Hematopoietic multipotent progenitor cell treated with erythropoietin and hydrocortisone succinate and interleukin-3 and kit ligand, for 6 days (in vitro differentiated cells): ENCODE results near the gene CRELD2.
A peak's percentile ranks its signal among the peaks of the same experiment; 100 is the strongest.

Experiments used
- DNase-seq: peaks from one replicate; pipeline ENCODE4 v3.0.0-alpha.2; 2015

The CRELD2 gene

DNA sequence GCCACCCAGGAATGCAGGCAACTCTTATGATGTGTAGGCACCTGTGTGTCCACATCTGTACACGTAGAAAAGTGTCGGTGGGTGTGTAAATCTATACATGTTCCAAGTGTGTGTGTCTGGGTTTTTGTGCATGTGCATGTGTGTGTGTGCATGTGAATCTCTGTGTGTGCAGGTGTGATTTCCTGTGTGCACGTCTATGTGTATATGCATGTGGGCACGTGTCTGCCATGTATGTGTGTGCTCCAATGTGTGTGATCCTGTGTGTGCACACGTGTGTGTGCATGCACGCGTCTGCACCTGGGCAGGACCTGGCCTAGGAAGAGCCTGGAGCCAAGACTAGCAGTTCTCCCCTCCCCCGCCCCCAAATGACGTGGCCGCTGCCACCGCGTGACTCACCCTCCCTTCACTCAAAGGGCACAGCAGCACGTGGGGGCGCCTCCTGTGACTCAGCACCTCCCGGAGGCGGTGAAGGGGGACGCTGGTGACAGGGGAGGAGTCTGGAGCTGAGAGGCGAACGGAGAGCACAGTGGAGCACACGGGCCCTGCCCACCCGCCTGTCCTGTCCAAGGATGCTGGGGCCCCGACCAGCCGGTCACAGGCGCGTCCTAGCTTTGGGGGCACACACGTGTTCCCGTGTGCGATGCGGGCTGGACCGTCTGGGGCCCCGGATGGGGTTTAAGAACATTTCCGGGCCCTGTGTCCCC, 52.2 kb downstream of the CRELD2 start:
- peak; percentile 98 for DNase-seq

DNA sequence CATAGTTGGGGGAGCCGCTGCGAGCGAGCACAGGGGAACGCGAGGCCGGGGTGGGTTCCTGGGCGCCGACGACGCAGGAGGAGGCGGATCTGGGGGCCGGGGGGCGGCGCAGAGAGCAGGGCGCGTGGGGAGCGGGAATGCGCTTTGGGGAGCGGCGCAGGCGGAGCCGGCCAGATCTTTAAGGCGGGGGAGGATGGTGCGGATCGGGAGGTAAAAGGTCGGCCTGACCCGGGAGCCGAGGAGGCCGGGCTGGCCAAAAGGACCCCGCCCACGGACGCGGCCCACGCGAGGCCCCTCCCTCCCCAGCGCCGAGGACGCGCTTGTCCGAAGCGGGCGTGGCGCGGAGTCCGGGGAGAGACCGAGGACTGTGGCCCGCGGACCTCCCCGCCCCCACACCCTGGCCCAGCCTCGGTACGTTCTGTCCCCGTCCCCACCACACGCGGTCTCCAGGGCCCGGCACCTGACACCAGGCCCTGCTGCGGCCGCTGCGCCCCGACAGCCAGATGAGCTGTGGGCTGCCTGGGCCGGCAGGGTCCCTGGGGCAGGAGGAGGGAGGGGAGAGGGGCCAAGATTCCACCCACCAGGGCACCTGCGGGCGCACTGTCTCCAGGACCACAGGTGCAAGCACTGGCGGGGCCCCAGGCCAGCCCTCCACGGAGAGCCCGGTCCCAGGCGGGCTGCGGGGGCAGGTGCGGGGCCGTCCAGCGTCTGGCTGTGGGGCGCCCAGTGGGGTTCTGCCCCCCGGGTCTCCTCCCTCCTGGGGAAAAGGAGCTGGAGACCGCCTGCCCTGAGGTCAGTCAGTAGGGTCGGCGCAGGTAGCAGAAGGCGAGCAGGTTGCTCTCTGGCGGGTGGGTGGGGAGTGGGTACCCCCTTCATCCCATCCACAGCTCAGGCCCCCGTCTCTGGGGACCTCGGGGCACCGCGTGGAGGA, 53.1 kb downstream of the CRELD2 start:
- peak; percentile 72 for DNase-seq

DNA sequence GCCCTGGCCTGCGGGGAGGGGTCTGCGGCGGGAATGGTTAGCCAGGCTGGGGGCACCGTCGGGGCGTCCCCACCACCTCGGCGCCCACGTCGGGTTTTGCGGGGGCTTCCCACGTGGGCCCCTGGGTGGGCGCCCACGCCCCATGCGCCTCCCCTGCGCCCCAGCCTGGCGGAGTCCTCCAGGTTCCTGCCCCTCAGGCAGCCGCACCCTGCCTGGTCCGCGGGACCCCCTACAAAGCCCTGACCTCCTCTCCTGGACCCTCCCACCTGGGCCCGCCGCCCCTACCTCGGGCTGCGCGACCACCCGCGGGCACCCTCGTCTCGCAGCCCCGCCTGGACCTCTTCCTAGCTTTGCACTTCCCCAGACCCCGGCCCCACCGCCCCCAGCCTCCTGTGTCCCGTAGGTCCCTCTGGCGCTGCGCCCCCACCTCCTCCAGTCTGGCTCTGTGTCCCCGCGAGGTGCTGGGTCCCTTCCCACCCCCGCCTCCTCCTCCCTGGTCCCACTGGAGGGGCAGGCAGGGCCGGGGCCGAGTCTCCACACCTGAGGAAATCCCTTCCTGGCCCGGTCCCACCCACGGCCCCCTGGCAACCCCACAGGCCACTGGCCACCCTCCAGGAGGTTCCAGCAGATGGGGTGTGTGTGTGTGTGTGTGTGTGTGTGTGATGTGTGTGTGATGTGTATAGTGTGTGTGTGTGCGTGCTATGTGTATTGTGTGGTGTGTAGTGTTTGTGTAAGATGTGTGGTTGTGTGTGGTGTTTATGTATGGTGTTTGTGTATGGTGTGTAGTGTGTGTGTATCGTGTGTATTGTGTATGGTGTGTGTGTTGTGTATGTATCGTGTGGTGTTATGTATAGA, 54.0 kb downstream of the CRELD2 start:
- DNase-seq = no peak

DNA sequence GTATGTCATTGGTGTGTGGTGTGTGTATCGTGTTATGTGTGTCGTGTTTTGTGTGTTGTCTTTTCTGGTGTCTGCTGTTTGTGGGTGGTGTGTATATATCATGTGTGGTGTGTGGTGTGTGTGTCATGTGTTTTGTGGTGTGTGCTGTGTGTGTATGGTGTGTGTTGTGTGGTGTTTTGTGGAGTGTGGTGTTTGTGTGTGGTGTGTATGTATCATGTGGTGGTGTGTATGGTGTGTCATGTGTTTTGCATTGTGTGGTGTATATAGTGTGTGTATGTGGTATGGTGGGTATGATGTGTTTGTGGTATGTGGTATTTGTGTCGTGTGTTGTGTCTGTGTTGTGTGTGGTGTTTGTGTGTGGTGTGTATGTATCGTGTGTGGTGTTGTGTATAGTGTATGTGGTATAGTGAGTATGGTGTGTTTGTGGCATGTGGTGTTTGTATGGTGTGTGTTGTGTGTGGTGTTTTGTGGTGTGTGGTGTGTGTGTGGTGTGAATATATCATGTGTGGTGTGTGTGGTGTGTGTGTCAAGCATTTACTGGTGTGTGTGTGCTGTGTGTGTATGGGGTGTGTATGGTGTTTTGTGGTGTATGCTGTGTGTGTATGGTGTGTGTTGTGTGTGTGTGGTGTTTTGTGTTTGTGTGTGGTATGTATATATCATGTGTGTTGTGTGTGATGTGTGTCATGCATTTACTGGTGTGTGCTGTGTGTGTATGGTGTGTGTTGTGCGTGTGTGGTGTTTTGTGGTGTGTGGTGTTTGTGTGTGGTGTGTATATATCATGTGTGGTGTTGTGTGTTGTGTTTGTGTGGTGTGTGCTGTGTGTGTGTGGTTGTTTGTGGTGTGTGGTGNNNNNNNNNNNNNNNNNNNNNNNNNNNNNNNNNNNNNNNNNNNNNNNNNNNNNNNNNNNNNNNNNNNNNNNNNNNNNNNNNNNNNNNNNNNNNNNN, 54.9 kb downstream of the CRELD2 start:
- DNase-seq = no peak

DNA sequence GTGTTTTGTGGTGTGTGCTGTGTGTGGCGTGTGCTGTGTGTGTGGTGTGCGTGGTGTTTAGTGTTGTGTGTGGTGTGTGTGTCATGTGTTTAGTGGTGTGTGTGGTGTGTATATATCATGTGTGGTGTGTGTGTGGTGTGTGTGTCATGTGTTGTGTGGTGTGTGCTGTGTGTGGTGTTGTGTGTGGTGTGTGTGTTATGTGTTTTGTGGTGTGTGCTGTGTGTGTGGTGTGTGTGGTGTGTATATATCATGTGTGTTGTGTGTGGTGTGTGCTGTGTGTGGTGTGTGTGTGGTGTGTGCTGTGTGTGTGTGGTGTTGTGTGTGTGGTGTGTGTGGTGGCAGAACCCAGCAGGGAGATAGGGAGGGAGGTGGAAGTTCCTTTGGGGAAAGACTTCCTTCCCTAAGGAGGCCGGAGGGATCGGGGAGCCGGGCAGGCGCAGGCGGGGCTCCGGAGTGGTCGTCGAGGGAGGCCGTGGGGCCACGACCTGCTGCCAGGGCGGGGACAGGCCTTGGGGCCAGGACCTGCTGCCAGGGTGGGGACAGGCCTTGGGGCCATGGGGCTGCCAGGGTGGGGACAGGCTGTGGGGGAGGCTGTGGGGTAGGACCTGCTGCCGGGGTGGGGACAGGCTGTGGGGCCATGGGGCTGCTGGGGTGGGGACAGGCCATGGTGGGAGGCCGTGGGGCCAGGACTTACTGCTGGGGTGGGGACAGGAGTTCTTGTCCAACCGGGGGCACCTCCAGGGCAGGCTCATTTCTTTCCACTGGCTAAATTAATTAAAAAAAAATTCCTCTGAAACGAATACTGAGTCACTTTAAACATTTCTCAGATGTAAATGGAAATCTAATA, 57.3 kb downstream of the CRELD2 start:
- no peak for DNase-seq

DNA sequence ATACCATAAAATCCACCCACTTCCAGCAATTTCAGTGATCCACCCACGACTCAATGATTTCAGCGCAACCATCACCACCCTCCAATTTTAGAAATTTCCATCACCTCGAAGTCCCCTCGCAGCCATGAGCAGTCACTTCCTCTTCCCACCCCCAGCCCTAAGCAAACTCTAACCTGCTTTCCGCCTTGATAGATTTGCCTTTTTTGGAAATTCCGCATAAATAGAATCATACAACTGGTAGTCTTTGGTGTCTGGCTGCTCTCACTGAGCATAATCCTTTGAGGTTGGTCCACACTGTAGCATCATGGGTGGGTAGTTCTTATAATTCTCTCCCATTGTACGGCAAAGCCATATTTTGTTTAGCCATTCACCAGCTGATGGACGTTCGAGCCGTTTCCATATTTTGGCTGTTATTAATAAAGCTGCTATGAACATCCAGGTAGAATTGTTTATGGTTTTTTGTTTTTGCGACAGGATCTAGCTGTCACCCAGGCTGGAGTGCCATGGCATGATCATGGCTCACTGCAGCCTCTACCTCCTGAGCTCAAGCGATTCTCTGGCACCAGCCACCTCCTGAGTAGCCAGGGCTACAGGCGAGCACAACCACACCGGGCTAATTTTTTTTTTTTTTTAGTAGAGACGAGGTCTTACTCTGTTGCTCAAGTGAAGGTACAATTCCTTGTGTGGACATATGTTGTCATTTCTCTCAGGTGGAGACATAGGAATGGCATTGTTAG, 58.2 kb downstream of the CRELD2 start:
- no peak for DNase-seq
